GM21360 (cell line): ENCODE data around the gene OPCML.
A peak's percentile ranks its signal among the peaks of the same experiment; 100 is the strongest.

Experiments used
- ATAC-seq: cut with Tn5 transposase; IDR thresholded peaks from one replicate; pipeline ENCODE4 v1.9.1; 2021; ENCODE audit warnings: mild to moderate bottlenecking, moderate library complexity; ENCODE audit not compliant: unreplicated experiment

OPCML gene

DNA sequence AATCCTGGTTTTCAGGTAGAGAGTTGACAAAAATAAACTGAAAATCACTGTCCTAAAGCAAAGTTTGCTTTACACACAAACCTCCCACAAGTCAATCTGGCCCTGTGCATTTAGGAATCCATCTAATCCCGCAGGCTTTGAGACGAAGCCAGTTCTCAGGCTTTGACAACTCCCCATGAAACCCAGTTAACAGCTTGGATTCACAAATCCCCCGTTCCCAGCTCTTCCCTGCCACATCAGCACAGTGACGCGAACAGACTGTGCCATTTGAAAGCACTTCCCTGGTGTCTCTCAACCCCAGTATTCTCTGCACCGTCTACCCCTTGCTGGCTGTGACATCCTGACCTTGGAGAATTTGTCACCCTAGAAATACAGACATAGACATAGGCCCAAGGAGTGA lies 117.8 kb downstream of the OPCML start:
- ATAC-seq, result no peak

DNA sequence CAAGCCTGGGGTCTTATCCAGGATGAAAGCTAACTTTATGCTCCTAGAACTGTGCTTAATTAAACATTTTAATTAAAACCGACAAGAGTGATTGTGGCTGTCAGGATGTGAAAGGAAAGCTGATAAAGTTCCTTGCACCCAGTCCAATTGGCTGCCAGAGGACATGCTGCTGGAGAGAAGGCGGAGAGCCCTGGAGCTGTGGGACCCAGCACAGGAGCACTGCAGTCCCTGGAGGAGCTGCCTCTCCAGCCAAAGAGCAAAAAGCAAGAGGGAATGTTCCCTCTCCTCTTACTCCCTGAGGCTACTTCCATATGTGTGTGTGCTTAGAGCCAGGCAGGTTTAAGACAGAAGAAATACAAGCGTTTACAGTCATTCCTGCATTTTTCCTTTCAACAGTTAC lies 118.6 kb downstream of the OPCML start:
- no peak for ATAC-seq

DNA sequence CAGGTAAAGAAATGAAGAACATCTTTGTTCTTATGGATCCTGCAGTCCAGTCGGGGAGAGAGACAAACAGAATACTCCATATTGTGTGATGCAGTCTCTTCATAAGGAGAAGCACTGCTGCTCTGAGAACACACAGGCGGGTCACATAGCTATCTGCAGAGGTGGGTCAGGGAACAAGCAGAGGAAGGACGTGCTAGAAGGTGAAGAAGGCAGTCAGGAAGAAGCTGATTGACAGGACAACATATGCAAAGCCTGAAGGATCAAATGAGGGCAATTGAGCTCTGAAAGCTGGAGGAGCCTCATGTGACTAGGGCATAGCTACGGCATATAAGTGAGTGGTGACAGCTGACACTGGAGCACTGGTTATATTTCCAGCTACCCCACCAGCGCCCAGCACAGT lies 122.5 kb downstream of the OPCML start:
- peak; percentile 39 for ATAC-seq

DNA sequence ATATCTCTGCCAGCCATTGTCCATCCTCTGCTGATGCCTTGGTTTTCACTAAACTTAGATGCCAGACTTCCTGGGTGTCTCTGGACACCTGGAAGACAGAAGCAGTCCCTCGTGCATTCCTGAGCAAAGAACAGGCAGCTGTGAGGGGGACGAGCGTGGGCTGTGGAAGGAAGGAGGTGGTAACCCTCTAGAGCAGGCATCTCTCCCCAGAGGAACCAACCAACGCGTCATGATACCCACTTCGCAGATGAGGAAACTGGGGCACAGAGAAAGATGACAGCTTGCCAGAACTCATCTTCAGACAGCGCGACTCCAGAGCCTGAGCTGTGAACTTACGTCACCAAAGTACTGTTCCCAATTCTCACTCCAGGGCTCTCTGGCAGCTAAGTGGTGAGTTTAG lies 123.4 kb downstream of the OPCML start:
- no peak for ATAC-seq

DNA sequence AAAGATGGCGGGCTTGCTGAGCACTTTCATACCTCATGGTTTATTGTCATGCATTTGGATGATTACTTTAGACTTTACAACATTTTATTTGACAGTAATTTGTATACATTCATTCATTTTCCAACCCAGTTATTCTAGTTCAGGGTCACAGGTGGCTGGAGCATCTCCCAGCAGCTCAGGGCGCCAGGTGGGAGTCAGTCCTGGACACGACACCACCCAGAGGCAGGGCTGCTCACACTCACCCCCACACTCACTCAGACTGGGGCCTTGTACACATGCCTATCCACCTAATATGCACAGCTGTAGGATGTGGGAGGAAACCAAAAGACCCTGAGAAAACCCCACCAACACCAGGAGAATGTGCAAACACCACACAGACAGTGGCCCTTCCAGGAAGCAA lies 123.9 kb downstream of the OPCML start:
- no peak for ATAC-seq

DNA sequence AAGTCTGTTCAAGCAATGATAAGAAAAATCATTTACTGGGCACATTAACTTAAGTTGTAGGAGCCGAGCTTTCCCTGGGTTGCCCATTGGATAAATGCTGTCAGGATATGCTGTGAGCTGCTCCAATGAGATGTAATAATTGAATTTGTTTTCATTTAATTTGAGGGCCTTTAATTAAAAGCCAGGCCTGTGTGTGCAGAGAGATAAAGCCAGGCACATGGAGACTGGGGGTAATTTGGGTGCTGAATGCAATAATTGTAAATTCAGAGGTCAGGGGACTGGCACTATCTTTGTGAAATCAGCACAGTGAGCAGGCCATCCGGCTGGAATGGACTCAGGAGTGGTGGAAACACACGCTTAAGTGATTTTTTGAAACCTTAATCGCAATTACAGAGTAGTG lies 125.8 kb downstream of the OPCML start:
- ATAC-seq, result no peak

DNA sequence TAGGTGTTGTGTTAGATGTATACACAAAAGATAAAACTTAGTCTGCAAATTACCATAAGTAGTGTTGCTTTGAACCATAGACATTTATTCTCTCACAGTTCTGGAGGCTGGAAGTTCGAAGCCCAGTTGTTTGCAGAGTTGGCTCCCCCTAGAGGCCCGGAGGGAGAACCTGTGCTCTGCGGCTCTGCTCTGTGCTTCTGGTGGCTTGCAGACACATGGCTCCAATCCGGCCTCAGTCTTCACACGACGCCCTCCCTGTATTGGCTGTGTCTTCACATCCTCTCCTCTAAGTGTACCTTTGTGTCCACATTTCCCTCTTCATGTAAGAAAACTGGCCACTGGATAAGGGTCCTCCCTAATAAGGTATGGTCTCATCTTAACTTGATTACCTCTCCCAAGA lies 128.4 kb downstream of the OPCML start:
- ATAC-seq, result no peak

DNA sequence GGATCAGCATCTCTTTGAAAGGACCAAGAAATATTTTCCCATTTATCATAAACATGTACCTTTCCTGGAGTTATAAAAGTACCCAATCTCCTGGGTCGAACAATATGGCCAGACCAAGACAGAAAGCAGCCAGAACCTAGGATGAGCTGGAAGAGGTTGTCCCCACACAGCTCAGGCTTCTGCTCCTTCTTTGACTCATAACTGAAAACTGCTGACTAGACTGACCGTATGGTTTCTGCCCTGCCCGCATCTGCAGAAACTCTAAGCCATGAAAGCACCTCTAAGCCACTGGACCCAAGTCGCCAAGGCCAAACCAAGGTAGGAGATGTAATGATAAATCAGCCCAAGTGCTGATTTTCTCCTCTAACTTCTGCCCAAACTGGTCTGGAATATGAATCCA lies 129.8 kb downstream of the OPCML start:
- ATAC-seq, result no peak

DNA sequence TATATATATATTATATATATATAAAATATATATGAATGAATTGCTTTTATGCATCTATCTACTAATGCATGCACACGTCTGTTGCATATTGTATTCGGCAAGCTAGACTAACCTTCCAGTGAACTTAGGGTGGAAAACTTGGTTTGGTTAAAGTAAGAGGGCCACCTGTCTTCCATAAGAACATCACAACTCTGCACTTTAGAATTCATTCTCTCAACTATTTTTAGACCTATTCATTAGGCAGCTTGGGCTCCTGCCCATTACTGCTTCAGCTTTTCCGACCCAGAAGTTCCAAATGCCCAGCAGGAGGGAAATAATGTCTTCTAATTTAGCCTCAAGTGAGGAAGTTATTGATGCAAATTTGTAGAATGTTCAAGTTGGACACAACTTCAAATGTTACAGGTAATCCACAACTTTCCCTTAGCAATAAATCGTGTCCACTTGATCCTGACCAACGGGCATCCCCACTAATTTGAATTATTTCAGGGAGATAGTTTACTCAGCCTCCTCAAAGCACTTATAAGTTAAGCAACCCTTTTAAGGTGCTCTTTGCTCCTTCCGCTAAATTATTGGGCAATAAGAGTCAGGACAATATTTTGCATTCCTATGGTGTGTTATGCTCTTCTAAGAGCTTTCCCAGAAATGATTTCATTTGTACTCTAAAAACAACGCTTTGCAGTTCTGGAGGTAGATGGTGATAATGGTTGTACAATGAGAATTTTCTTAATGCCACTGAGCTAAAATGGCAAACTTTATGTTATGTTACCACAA lies 132.3 kb downstream of the OPCML start:
- ATAC-seq, result no peak

DNA sequence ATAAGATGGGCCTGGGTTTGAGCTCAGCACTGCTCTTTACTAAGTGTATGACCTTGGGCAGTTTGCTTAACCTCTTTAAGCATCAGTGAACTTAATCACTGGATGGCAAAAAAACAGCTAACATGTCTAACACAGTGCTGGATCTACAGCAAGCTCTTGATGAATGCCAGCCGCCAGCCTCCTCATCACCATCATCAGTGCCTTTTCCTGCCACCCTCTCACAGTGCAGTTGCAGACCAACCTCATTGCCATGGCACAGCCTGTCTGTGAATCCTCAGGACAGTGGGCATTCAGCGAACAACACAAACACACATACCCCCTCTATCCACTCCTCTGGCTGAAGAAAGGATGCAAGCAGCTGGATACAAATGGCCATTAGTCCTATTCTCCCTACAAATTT lies 133.0 kb downstream of the OPCML start:
- ATAC-seq, result no peak

DNA sequence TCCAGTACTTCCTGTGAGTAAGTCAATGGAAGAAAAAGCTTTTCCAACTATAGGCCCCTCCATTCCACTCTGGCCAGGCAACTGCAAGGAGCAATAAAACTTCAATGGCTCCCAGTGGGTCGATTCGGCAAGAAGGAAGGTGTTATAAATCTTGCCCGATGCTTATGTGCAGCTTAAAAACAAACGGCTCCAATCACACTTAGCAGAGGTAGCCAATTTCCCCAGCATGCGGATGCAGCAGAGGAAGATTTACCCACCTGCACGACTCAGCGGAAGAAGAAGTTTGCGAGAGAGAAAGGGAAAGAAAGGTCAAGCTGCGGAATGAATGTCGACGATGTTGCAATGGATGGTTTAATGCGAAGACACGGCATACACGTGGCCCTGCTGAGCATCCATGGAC lies 141.5 kb downstream of the OPCML start:
- ATAC-seq, result no peak

DNA sequence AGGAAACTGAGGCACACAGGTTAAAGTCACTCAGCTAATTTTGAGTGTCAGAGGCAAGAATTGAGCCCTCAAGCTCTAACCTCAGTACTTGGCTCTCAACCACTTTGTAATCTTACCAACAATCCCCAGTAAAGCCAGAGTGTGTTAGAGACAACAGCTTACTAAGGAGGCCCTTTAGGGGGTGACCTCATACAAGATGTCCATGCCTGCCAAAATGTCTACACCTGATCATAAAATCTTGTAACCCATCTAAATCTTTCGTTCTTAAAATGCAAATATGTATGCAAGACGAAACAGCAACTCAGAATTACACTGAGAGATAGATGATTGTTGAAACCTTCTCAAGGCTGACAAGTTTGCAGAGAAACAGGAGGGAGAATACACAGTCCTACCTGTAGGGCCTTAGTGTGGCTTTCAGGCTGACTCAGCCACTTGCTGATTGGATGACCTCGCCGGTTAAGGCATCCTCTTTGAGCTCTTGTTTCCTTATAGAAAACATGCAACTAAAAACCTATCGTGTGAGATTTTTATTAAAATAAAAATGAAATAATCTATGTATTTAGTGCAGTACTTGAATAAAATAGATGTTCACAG lies 143.2 kb downstream of the OPCML start:
- ATAC-seq, result no peak

DNA sequence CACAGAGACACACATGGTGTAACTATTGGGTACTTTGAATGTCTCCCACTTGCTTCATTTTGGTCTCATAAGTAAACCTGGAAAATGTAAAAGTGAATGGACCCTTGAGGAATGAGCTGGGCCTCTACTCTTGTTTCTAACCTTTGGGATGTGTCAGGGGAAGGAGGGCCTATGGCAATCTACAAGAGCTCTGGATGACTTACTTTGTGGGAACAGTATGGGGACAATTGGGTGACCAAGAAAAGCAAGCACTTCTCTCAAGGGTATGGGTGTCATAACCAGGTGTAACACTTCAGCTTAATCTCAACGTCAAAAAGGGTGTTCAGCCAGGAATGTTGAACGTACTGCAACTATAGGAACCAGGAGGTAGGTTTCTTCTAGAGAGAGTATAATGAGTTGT lies 144.0 kb downstream of the OPCML start:
- no peak for ATAC-seq

DNA sequence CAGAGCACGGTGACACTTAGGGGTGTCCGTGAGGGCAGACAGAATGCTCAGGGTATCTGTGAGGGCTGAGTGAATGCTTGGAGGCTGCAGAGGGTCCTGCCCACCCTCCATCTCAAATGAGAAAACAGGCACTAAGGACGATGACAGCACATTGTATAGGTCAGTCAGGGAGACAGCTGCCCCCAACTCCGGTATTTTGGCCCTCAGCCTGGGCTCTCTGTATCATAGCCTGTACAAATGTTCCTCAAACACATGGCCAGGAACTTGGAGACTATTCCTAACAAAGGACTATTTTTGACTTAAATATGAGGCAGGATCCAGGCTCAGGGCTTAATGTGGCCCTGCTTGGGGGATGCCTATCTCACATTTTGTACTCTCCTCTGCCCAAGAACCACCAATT lies 145.4 kb downstream of the OPCML start:
- no peak for ATAC-seq

DNA sequence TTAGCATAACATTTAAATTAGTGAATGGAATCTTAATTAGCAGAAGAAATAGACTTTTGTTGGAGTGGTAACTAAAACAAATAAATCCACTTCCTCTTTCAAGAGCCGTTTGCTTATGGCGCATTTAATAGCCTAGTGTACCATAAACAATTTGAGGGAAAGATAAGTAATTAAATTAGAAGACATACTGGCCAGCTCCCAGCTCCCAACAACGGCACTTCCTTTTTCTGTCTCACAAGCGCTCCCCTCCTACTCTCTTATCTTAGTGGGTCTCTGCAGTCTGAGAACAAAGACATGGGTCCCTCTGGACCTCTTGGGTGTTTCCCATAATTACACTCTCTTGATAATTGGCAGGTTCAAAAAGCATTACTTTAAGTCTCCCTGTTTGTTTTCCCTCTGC lies 146.0 kb downstream of the OPCML start:
- ATAC-seq, result no peak

DNA sequence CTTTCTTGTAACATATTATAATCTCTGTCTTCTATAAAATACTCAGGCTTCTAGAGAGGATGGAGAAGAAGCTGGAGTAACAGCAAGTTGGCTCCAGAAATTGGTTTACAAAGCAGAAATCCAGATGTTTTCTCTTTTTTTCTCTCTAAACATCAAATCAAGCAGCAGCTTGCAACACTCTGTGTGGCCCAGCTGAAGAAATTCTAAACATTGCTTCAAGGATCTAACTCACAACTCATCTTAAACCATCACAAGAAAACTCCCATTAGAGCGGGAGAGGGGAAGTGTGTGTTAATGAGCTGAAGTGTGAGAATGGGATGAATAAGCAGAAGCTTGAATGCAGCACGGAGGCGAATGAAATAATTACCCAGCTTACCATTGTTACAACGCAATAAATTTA lies 146.5 kb downstream of the OPCML start:
- ATAC-seq, result no peak

DNA sequence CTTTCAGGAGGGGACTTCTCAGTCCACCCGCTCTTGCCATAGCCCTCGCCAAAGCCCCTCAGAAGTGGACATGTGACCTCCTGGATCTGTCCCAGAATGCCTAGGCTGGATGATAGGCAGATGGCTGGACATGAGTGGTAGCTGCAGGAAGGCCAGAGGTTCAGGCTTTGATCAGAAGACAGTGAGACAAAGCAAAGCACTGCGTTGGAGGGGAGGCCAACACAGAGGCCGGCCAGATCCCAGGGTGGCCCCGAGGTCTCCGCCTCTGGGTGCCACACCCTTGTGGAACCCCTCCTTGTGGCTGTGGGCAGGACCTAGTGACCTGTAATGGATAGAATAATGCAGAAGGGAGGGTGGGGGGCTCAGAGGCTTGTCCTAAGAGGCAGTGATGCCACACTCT lies 147.6 kb downstream of the OPCML start:
- ATAC-seq, result no peak

DNA sequence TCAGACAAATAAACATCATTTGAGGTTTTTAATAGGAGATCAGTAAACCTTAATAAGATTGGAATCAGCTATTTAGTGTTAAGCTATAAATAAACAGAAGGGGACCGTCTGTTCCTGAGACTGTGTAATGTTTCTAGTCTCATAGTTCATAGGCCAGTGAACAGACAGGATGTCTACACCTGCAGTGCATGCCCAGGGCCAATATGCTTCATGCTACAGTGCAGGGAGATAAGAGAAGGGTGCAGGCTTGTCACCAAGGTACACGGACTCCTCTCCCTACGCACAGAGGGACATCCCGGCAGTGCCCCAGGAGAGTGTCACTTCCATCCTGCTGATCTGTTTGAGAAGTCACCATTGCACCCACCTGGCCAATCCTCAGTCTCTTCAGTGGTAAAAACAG lies 148.6 kb downstream of the OPCML start:
- ATAC-seq, result no peak

DNA sequence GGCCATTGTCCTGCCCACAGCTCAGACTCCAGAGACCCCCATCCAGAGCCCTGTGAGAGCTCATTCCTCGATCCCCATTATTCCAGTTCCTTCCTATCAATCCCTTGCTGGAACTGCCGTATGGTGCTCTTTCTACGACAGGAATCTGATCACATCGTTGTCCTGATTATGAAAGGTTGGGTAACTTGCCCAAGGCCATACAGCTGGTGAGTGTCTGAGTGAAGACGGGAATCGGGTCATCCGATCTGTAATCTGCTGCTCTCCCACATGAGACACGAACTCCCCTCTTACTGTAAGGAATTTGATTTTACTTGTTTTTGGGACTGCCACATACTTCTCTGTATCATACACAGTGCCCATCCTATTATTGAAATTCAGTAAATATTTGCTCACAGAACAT lies 149.1 kb downstream of the OPCML start:
- ATAC-seq, result no peak

DNA sequence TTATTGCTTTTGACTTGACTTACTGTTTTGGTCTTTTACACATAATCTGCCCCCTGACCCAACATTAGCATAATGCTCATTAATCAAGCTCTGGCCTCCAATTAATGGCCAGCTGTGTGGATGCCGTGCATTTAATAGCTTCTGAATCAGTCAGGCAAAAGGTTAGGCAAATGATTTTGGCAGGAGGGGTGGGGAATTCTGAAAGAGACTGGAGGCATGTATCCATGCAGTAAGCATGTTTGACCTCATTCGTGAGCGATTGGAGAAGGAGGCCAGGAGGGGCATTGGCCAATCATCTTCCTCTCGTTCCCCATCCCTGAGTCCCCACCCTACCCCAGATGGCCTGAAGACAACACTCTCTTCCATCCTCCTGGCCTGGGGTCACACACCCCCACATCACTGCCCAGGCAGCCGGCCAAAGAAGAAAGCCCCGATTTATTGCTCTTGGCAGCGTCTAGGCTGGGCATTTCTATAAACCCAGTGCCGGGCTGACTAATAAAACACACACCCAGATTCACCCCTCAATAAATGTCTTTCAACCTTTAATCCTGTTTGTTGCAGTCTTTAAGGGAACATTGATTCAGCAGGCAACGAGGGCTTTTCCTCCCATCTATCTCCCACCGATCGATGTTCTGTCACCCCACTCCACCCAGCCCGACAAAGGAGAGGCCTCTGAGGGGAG lies 150.0 kb downstream of the OPCML start:
- no peak for ATAC-seq

DNA sequence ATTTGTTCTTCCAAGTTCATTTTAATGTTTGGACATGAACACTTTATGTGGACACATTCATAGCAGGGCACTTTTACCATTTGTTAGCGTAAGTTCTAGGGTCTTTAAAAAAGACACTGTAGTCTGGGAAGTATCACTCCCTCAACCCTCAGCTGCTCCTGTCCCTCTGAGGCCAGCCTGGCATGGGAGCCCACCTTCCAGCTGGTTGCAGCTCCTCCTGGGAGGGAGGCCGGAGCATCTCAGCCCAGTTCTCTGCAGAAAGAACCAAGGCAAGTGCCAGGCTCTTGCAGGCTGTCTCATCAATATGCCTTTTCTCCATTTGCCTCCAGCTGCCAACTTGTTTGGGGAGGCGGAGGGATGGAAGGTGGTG lies 150.6 kb downstream of the OPCML start:
- ATAC-seq, result no peak

DNA sequence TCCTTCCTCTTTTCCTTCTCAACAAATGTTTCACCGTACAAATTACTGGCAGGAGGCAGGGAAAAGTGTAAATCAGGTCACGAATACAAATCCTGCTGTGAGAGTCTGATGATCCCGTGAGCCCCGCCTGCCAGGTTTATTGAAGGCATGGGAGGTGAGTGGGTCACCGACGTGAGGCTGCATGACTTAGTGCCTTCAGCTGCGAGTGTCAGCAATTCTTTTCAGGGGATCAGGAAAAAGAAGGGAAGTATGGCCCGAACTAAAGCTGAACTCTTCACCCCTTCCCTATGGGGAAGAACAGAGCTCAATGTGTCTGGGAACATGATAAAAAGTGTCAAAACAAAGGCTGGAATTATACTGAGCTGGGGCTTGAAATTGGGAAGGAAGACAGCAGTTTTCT lies 166.2 kb downstream of the OPCML start:
- no peak for ATAC-seq
